HS-27A (cell line): Measurements from ENCODE around the gene HRG.
"Not testable (repeated sequence)": the region's sequence is repeated elsewhere in the genome, so short reads cannot be mapped to it uniquely, and the experiment has no call there.

Source experiments
- DNase-seq: peaks from one replicate; pipeline ENCODE4 v3.0.0-alpha.2; 2012; ENCODE audit warnings: low read depth, missing footprints

HRG gene

GRCh38 chr3:186680869-186681268, 15.1 kb downstream of the HRG start:
- DNase-seq = no peak

- DNase-seq = no peak
These were observed 17.0 kb downstream of the HRG start for GRCh38 chr3:186682812-186683211.

DNA sequence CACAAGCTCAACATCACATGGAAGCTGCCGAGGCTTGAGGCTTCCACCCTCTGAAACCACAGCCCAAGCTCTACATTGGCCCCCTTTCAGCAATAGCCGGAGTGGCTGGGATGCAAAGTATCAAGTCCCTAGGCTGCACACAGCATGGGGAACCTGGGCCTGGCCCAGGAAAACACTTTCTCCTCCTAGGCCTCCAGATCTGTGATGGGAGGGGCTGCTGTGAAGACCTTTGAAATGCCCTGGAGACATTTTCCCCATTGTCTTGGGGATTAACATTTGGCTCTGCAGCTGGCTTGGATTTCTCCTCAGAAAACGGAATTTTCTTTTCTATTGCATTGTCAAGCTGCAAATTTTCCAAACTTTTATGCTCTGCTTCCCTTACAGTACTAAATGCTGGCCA, 18.2 kb downstream of the HRG start:
- DNase-seq = no peak

DNA sequence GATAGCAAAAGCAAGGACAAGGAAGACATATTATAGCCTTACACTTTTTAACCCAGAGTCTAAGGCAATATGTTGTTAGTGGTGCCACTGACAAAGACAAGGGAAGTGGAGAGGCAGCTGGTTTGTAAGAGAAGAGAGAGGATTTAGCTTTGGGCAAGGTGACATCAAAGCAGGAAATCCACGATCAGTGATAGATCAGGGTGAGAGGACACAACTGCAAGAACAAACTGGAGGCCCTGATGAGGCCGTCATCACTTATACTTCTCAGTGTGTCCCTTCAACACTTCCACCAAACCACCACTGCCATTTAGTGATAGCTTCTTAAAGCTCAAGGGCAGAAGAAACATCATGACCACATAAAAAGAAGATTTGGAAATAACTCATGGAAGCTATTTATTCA, 20.7 kb downstream of the HRG start:
- not testable (repeated sequence) for DNase-seq

DNA sequence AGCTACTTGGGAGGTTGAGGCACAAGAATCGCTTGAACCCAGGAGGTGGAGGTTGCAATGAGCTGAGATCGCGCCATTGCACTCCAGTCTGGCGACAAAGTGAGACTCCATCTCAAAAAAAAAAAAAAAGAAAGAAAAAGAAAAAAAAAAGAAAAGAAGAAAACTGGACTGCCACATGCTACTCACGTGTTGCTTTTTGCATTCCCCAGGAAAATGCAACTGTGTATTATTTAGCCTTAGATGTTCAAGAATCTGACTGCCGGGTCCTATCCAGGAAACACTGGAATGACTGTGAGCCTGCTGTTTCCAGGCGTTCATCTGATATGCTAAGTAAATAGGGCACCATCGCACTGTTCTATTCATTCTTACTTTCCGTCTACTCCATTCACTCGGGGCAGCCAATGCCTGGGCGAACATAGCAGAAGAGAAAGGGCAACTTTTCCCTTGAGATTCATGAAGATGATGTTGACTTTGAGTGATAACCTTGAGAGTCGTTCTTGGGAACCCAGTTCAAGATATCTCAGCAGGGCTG, 21.4 kb downstream of the HRG start:
- DNase-seq = no peak

- DNase-seq = not testable (repeated sequence)
These were observed 24.5 kb downstream of the HRG start for GRCh38 chr3:186690304-186690703.

DNA sequence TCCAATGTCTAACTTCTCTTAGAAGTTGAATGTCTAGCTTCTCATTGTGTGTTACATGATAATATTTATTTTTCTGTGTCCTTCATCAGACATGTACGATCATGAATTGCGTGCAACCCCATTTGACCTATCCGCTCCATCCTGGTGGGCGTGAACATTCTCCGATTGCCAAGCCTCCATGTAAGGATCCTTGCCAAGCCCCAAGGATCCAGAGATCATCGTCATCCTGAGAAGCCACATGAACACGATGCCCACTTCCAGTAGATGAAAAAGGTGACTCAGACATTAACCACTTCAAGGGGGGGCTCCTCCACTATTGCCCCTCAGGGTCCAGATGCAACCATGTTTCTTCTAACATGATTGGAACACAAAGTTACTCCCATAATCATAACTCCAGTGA, 25.9 kb downstream of the HRG start:
- DNase-seq = no peak

GRCh38 chr3:186693843-186694242, 28.0 kb downstream of the HRG start:
- DNase-seq = no peak

DNA sequence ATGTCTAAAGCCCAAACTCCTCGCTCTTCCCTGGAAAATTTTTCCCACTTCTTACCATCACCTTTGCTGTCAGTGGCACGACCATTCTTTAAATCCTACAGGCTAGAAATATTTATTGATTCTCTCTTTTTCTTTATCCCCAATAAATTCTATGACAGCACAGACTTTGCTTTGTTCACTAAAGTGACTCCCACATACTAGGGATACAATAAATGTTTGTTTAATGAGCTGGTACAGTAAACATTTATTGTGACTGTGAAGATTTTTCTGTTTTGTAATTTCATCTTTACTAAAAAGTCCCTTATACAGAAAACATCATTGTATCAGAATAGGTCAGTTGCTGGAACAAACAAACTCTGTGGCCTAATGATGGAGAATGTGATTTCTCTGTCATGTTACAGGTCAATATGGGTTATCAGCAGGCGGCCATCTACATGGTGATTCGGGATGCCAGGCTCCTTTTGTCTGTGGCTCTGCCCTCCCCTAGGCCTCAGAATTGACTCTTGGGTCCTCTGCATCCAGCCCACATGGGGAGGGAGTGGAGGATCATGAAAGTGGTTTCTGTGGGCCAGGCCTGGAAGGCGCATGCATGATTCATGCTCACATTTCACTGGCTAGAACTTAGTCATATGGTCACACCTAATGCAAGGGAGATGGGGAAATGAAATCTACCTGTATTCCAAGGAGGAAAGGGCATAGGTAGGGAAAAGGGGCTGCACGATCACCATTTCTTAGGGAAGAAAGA, 28.6 kb downstream of the HRG start:
- DNase-seq = no peak

- no peak for DNase-seq
These were observed 30.7 kb downstream of the HRG start for GRCh38 chr3:186696522-186696921.

DNA sequence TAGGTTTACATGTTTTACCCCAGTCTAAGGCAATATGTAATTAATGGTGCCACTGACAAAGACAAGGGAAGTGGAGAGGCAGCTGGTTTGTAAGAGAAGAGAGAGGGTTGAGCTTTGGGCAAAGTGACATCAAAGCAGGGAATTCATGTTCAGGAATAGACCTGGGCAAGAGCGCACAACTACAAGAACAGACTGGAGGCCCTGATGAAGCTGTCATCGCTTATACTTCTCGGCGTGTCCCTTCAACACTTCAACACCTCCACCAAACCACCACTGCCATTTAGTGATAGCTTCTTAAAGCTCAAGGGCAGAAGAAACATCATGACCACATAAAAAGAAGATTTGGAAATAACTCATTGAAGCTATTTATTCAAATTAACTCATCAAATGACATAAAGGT, 31.7 kb downstream of the HRG start:
- DNase-seq = no peak

DNA sequence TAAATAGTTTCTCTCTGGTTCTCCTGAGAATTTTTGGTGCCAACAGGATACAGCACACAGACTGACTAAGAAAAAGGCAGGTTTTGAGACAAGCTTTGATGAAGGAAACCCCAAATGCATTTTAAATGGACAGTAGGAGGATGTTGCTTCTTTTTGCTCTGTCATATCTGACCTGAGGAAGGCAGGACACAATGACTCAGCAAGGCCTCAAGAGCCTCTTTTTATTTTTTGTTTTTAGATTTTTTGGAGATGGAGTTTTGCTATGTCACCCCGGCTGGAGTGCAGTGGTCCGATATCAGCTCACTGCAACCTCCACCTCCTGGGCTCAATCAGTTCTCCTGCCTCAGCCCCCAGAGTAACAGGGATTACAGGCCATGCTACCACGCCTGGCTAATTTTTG, 34.5 kb downstream of the HRG start:
- no peak for DNase-seq

DNA sequence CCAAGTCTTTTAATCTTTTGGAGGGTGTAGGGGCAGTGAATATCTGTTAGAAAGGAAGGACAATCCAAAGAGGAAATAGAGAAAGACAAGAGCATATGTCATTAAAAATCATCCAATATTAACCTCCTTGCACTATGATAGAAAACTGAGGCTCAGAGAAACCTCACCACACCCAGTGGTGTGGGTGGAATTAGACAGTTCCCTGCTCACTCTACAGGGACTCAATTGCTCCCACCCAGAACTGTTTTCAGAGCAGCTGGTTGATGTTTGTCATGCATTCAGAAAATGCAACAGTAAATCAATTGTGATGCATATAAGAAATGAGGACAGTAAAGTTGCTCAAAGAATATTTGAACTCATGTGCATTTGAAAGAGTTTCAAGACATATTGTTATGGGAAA, 36.6 kb downstream of the HRG start:
- not testable (repeated sequence) for DNase-seq

DNA sequence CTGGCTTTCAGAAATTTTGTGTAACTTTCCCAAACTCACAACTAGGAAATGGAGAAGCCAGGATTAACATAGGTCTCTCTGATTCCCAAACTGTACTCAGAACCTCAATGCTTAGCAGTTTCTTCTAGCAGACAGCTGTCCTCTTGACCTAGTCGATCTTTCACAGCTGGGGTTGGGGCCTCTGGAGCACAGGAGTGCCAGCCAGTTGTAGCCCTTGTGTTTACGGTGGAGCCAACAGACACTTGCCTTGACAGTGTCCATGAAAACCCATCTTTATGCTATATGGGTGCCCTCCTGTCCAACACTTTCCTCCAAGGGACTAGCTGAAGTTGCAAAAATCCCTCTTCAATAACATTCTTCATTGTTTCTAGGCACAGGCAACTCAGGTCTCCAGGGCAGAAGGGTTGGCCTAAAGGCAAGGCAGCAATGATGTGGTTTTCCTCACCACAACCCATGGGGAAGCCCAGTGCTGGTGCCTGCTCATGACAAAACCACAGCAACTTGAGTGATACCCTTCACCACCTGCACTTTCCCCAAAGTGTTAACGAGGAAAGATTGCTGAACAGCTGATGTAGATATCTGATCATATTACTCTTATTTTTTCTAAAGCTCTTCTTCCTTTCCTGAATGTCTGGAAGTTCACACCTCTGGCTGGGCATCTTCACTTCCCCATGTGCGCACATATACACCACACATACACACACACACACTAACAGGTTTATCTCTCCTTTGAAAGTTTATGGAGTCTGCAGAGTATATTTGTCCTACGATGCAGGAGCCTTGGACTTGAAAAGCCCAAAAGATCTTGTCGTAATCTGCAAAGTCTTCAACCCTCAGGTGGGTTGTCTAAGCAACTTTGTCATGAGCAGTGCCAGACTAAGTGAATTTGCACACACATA, 40.3 kb downstream of the HRG start:
- no peak for DNase-seq

DNA sequence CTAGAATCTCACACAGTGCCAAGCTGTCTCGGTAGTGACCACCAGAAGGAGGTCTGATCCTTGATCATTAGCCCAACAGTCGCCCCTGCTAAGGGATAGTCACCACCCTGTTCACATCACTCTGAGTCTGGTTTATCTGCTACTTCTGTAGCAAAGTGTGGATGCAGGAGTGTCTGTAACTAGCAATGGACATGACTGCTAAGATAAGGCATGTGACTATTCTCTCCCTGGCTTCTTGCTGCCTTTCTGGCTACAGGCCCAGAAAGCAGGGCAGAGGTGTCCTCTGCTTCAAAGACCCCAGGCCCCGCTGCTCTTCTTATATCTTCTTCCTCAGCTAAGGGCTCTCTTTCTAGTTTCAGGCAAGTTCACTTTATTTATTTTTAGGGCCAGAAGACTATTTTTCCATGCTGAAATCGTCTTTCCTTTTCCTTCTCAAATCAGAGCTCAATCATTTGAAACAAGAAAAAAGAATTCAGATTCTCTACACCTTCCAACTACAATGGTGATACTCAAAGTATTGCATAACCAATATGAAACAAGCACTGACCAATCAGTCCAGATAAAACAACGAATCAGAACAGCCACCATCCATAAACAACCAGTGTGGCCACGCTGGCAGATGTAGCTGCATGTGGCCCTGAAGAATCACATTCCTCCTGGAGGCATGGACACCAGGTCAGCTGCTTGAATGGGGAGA, 43.3 kb downstream of the HRG start:
- no peak for DNase-seq

DNA sequence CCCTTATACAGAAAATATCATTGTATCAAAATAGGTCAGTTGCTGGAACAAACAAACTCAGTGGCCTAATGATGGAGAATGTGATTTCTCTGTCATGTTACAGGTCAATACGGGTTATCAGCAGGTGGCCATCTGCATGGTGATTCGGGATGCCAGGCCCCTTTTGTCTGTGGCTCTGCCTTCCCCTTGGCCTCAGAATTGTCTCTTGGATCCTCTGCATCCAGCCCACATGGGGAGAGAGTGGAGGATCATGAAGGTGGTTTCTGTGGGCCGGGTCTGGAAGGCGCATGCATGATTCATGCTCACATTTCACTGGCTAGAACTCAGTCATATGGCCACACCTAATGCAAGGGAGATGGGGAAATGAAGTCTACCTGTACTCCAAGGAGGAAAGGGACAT, 44.9 kb downstream of the HRG start:
- not testable (repeated sequence) for DNase-seq

GRCh38 chr3:186713499-186713898, 47.7 kb downstream of the HRG start:
- DNase-seq = no peak

- DNase-seq = no peak
These were observed 51.2 kb downstream of the HRG start, which contains the start of gene KNG1 for GRCh38 chr3:186717039-186717457. TSS of gene KNG1 (plus strand) at chr3:186717359. CDS start at chr3:186717543, 184 bp downstream.

GRCh38 chr3:186719945-186720739, 54.3 kb downstream of the HRG start:
- DNase-seq = no peak

GRCh38 chr3:186722457-186722856, 56.6 kb downstream of the HRG start:
- DNase-seq = peak; percentile 3

GRCh38 chr3:186724911-186725310, 59.1 kb downstream of the HRG start:
- no peak for DNase-seq
